Activated T-cell treated with anti-CD3 and anti-CD28 coated beads for 4 hours (primary cell): ENCODE data around the gene UBE2Q1.

Experiments used
- DNase-seq: peaks from one replicate; pipeline ENCODE4 v3.0.0-alpha.2; 2020

UBE2Q1 gene

GRCh38 chr1:154557939-154558719 lies at the start of gene UBE2Q1:
Gene UBE2Q1 (minus strand): TSS chr1:154558662. CDS start chr1:154558553, 109 bp downstream.
- peak; percentile 17 for DNase-seq

DNA sequence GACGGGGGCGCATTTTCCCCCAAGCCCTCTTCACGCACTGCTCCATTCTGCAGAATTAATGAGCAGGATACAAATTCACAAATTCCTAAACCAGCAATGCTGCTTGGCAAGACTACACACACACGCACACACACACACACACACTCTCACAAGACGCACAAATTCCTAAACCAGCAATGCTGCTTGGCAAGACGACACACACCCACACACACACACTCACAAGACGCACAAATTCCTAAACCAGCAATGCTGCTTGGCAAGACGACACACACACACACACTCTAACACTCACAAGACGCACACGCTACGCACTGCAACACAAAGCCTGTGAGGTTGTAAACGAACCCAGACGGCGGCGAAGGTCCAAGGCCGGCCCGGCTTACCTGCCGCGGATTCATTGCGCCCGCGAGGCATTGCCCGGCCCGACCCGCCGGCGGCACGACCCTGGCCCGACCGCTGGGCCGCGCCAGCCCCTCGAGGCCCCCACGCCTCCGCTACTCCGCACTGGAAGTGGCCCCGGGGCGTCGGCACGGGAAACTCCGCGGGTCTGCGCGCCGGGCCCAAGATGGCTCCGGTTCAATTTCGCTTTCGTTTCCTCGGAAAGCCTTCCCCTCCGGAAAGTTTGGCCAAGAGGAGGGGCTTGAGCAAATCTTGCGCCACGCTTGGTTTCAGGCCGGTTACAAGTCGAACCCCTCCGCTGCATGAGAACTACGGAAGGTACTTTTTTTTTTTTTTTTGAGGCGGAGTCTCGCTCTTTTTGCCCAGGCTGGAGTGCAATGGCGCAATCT lies 49.3 kb upstream of the UBE2Q1 start, which contains the start of gene ADAR:
TSS of gene ADAR (minus strand) at position 578 of the 788 bp plus-strand sequence. CDS start at position 398, 180 bp downstream.
- peak; percentile 90 for DNase-seq

- DNase-seq, result no peak
Observed at GRCh38 chr1:154607106-154607608, 48.7 kb upstream of the UBE2Q1 start.

GRCh38 chr1:154605534-154605933 lies 47.1 kb upstream of the UBE2Q1 start:
- DNase-seq, result no peak

DNA sequence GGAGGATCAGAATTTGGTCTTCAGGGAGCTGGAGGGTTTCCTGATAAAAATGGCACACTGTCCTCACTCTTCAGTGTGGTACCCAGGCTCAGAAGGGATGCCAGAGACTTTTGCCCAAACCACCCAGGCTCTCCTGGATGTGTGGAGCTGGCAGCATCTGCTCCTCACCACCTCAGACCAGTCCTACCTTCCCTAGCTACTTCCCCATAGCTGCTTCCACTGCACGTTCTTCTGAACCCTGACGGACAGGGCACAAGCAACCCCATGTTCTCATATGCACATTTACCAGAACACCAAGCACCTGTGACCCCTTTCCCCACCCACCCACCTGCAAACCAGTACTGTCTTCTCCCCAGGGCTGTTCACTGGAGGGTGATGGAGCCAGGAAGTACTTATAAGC lies 44.9 kb upstream of the UBE2Q1 start:
- DNase-seq, result no peak

DNA sequence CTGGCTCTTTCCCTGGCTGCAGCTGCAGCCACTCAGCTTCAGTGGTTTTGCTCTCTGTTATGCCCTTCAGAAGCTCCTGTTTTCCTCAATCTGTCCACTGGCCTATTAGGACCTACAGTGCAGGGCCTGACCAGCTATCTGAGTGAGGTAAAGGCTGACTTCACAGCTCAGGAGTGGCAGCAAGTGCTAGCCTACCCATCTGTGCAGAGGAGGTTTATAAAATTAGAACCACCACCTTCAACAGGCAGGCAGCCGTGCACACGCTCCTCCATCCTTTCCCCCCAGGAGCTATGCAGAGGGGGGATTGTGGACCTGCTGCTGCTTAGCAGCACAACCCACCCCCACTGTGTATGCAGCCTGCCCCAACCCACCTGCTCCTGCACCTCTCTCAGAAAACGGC lies 41.2 kb upstream of the UBE2Q1 start:
- no peak for DNase-seq

DNA sequence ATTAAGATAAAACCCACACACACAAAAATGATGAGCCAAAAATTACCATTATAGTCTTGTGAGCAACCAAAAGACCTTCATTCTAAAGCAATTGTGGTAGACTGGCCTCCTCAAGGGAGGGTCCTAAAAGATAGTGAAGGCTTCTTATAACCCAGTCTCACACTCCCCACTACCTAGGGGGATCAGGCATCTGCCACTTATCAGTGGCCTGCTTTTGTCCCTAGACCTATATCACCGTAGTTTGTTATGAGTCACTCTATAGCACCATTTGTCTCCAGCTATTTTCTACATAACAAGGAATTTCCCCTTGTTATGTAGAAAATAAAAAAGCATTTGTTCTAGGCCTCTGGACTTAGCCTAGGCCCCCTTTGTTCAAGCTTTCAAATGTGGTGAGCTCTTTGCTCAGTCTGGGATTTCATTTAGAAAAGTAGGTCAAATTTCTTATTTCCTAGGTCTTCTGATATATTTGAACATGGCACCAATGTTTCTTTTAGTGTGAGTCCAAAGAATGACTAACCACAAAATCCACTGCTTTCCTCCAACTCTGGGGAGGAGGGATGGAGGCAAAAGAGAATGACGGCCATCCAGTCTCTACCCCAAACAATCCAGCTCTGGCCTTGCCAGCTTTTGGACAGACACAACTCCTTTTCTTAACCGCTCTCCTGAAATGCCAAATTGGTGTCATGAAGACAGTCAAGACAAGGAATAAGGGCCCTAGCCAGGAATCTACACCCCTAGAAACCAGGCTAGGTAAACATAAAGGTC lies 40.6 kb upstream of the UBE2Q1 start:
- no peak for DNase-seq

GRCh38 chr1:154595621-154596020 lies 37.2 kb upstream of the UBE2Q1 start:
- DNase-seq, result no peak

DNA sequence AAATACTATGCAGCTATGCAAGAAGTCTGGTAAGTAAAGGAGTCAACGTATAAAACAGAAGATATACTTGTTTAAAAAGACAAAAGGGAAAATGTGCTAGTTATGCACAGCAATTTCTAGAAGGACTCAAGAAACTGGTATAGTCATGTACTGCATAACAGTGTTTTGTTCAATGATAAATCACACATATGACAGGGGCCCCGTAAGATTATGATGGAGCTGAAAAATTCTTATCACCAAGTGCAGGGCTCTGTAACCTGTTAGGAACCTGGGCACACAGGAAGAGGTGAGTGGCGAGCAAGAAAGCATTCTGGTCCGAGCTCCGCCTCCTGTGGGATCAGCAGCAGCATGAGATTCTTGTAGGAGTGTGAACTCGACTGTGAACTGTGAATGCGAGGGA lies 36.3 kb upstream of the UBE2Q1 start:
- DNase-seq, result no peak

GRCh38 chr1:154593390-154593789 lies 34.9 kb upstream of the UBE2Q1 start:
- no peak for DNase-seq

DNA sequence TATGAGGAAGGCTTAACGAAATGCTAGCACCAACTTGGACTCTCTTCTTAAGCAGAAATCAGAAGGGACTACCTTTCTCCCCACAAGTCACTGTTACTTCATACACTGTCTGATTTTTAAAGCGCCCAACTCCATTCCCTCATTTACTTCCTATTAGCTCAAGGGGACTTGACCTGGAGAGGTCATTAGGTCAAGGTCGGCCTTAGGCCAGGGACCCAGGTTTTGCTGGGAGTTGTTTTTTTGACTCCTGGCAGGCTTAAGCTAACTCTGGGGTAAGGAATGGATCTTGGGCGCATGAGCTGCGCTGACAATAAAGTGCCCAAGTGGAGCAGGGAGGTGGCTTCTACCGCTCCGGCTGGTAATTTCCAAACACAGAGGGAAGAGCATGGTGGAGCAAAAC lies 32.7 kb upstream of the UBE2Q1 start:
- no peak for DNase-seq

DNA sequence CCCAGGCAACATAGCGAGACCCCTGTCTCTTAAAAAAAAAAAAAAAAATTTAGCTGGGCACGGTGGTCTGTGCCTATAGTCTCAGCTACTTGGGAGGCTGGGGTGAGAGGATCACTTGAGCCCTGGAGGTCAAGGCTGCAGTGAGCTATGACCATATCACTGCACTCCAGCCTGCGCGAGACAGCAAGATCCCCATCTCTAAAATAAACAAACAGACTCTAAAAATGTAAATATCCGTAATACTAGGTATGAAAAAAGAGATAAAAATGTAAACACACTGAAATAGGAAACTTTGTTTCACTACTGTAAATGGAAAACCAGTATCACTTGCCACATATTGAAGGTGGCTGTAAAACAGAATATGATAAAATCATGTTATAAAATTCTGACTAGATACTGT lies 32.3 kb upstream of the UBE2Q1 start:
- DNase-seq, result no peak

- DNase-seq, result no peak
Observed at GRCh38 chr1:154589780-154590179, 31.3 kb upstream of the UBE2Q1 start.

- no peak for DNase-seq
Observed at GRCh38 chr1:154586641-154587040, 28.2 kb upstream of the UBE2Q1 start.

DNA sequence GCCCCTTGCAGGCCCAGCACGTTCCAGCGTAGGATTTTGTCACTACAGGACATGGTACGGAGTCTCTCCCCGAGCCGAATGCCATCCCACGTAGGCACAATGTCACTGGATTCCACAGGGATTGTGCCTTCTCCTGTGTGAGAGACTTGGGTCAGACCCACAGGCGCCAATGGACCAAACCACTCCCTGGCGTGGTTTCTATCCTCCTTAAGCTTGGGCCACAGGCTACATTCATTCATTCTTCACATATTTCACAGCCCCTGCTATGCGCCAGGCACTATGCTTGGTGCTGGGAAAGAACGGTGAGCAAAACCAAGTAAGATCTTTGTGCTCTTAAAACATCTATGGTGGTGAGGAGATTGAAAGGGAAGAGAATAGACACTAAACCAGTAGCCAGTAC lies 27.8 kb upstream of the UBE2Q1 start:
- DNase-seq, result no peak

DNA sequence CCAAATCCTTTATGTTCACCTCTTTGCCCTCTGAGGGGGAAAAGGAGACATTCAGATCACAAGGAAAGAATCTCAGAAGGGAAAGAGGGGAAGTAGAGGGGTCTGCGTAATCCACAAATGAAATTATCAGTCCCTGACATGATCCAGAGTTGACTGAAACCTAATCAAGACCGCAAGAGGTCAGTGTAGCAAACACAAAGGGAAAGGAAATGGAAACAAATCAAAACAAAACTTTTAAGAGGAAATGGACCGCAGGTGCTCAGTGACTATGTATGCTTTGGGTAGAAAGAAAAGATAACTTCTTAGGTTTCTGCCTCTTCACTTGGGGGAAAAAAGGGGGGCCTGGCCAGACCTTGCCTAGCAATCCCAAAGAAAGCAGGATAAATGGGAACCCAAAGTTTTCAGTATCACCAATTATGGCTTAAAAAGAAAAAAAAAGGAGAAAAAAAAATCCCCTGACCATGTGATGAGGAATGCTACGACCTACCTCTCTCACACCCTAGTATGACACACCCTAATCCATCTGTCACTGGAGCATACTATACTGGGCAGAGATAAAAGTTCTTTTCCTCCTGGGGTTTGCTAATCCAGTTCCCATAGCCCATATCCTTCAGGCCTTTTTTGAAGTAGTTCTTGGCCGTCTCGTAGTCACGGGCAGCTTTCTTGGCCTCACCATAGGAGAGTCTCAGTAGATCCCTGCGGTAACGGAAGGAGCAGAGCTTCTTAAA lies 26.0 kb upstream of the UBE2Q1 start:
- no peak for DNase-seq

- DNase-seq, result no peak
Observed at GRCh38 chr1:154583773-154584172, 25.3 kb upstream of the UBE2Q1 start.

- DNase-seq, result no peak
Observed at GRCh38 chr1:154582885-154583284, 24.4 kb upstream of the UBE2Q1 start.

DNA sequence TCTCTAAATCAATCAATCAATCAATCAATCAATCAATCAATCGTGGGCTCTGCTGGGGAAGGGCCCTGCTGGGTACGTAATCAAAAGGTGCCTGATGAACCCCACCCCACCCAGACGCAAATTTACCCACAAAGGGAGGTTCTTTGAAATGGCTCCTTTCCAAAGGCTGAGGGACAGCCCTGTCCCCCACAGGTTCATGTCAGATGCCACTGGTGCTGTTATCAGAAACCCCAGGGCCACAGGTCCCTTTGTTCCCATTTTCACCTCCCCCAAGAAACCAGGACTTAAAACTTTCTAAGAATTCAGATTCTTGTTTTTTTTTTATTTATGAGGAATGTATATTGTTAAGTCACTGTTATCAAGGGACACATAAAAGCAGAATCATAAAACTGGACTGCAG lies 23.3 kb upstream of the UBE2Q1 start:
- DNase-seq, result no peak

- no peak for DNase-seq
Observed at GRCh38 chr1:154579374-154579773, 20.9 kb upstream of the UBE2Q1 start.

GRCh38 chr1:154578058-154578418 lies 19.6 kb upstream of the UBE2Q1 start:
- no peak for DNase-seq

DNA sequence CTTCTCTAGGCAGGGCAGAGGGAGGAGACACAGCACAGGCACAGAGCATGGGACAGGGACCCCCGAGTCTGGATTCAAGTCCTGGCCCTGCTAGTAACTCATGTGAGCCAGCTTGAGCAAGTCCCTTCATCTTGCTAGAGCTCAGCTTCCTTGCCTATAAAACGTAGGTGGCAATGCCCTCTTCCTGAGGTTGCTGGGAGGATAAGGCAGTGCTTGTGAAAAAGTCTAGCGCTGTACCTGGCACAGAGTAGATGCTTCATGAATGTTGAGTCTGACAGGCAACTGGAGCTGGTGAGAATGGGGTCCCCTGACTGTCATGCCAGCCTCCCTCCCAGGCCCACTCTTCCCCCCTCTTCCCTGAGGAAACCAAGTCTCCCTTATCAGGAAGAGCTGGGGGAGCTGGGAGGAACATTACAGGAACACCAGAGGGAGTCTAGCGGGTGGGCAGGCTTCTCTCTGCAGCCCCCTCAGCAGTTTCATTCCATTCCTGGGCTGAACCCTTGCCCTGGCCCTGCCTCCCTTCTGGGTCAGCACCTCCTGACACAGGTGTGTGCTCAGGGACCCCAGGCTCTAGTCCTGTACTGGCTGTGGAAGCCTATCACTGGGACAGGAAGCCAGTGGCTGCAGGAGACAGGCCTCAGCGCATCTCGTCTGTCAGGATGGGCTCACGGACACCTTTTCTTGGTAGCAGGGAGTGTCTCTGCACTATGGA lies 19.0 kb upstream of the UBE2Q1 start:
- no peak for DNase-seq
